ENCODE measurements around the gene SYCN. TPM values are rescaled to one million over a fixed set of nuclear protein-coding genes. Genes with fewer than 3 reads are reported as not detected.

SYCN gene
- total and polyA plus RNA-seq, 2 of the 8 experiments (the other 6 are each of a cell fraction or from before 2014, with no cell fraction given) = not detected

- no peak overlapping the region for H3K4me3 ChIP-seq (ENCODE audit: extremely low read depth in 1 of 4, insufficient read depth in 2 of 4, low read depth in 3 of 4, low read length in 4 of 4)
Observed at GRCh38 chr19:39158646-39159260, 45.3 kb downstream of the SYCN start.

More at GRCh38 chr19:39158646-39159260, 45.3 kb downstream of the SYCN start:
- Histone ChIP-seq H3K9ac (replicated peaks in 1 of 4; ENCODE audit: extremely low read depth in 1 of 4, low read depth in 3 of 4, low read length in 3 of 4) (no peak overlapping the region), H3K79me1 (ENCODE audit: low read depth, low read length) (peaks cover 41% of the 10 kb centered on the region), H4K5ac (ENCODE audit: insufficient read length, low read depth, low read length) (no peak overlapping the region), H3K4ac (replicated peaks; ENCODE audit: insufficient read length, low read depth, low read length) (no peak overlapping the region), H3K23ac (ENCODE audit: insufficient read length) (no peak overlapping the region), H2BK12ac (ENCODE audit: low read depth, low read length) (no peak overlapping the region), H3K4me1 (replicated peaks in 1 of 4; ENCODE audit: control insufficient read depth in 3 of 4, insufficient read depth in 4 of 4, low read length in 3 of 4) (peaks cover 4 to 39% (median 22%) of the 10 kb centered on the region in 4 experiments), H3K27ac (ENCODE audit: low read depth, low read length) (no peak overlapping the region), H3K56ac (replicated peaks; ENCODE audit: insufficient read length, low read depth, low read length) (no peak overlapping the region), H2AFZ (ENCODE audit: low read length) (no peak overlapping the region), H3K36me3 (ENCODE audit: control insufficient read depth in 2 of 4, insufficient read depth in 4 of 4, low read length in 3 of 4) (no peaks in the 10 kb centered on the region; a peak in 2 of 8 replicates), H2BK20ac (ENCODE audit: low read length) (no peak overlapping the region), H3K4me2 (ENCODE audit: insufficient read depth in 1 of 2, low read depth in 2 of 2, low read length in 2 of 2) (no peak overlapping the region), H2BK5ac (ENCODE audit: low read depth, low read length) (no peak overlapping the region), H3K27me3 (replicated peaks in 1 of 4; ENCODE audit: control insufficient read depth in 3 of 4, extremely low read depth in 1 of 4, insufficient read depth in 3 of 4, low read length in 3 of 4) (peaks cover 0 to 1% (median 0%) of the 10 kb centered on the region in 4 experiments; a peak in 1 of 7 replicates), H4K20me1 (replicated peaks in 1 of 2; ENCODE audit: control insufficient read depth in 1 of 2, insufficient read depth in 2 of 2, low read length in 2 of 2) (peaks cover 22 to 37% of the 10 kb centered on the region in 2 experiments), H3K18ac (ENCODE audit: extremely low read depth, low read length) (no peak overlapping the region), H3K79me2 (ENCODE audit: control insufficient read depth in 1 of 2, insufficient read depth in 2 of 2, low read length in 2 of 2) (peaks cover 0 to 51% of the 10 kb centered on the region in 2 experiments; a peak in 1 of 4 replicates), H3K14ac (ENCODE audit: insufficient read length) (no peak overlapping the region), H4K91ac (replicated peaks; ENCODE audit: insufficient read length, low read length) (no peak overlapping the region), H3K9me3 (ENCODE audit: insufficient read depth in 2 of 2, low read depth in 1 of 2, low read length in 1 of 2) (no peaks in the 10 kb centered on the region), H3K23me2 (ENCODE audit: low read depth, low read length) (peaks cover 3% of the 10 kb centered on the region; the same call in 1 of the 2 replicates), H2BK15ac (ENCODE audit: low read length) (no peak overlapping the region), H2AK5ac (ENCODE audit: low read depth, low read length) (no peak overlapping the region), H2BK120ac (replicated peaks; ENCODE audit: low read depth, low read length) (no peak overlapping the region), H4K8ac (ENCODE audit: extremely low read depth, insufficient read depth, low read length) (no peak overlapping the region)
- FAIRE-seq (no peak), DNase-seq (ENCODE audit: low read depth in 1 of 2, low spot score in 2 of 2) (no peak)
- TF ChIP-seq BRCA1 (IDR thresholded peaks at IDR 0.05; ENCODE audit: low read depth, low read length) = no peak
- TF ChIP-seq KDM5A (IDR thresholded peaks at IDR 0.05; ENCODE audit: low read length) = no peak
- TF ChIP-seq SIX5 (IDR thresholded peaks at IDR 0.05; ENCODE audit: low read depth, low read length) = no peak
- TF ChIP-seq HDAC6 (IDR thresholded peaks at IDR 0.05; ENCODE audit: low read depth, low read length) = no peak
- TF ChIP-seq NRF1 (IDR thresholded peaks at IDR 0.05; ENCODE audit: low read depth, low read length) = no peak
- TF ChIP-seq HDAC2 (IDR thresholded peaks at IDR 0.05; ENCODE audit: borderline replicate concordance in 1 of 2, low read depth in 2 of 2, low read length in 2 of 2) = no peak
- CTCF ChIA-PET (ENCODE audit: partially characterized antibody) = no interaction called here
- POLR2A ChIA-PET (ENCODE audit: partially characterized antibody) = no interaction called here
- 89% methylated on average over 11 of the region's 12 CpGs; no CpG with 5 or more reads in 1 of the 2 experiments for WGBS, 2 experiments (ENCODE audit: extremely low coverage in 1 of 2, insufficient coverage in 1 of 2, insufficient read length in 1 of 2, insufficient replicate concordance in 2 of 2, low coverage in 1 of 2, low lambda C conversion rate in 2 of 2, missing lambda C conversion rate in 1 of 2)

All from H1 (cell line).